Adrenal gland (tissue), 5 donors: ENCODE measurements around the gene DMD.

Experiments
- CTCF ChIP-seq, 6 experiments: fragments of 450-650 bp in 4 of 6; fragments of 200-600 bp in 2 of 6; sonication (generic) in 1 of 6; IDR thresholded peaks; 1 replicate in 5 of 6; 2 replicates in 1 of 6; pipeline versions ENCODE4 v1.5.1 to v1.8.0; 2016 to 2021; ENCODE audit warnings: antibody characterized with exemption in 6 of 6, mild to moderate bottlenecking in 2 of 6, moderate library complexity in 1 of 6
- POLR2A ChIP-seq, 2 donors: fragments of 450-650 bp; IDR thresholded peaks; one replicate each; pipeline ENCODE4 v1.6.1; 2017; ENCODE audit warnings: antibody characterized with exemption in 2 of 2, mild to moderate bottlenecking in 2 of 2, moderate library complexity in 1 of 2
- donor health status: DM: no; HTN: no; CAD: no.

- no peak for TF ChIP-seq CTCF (IDR thresholded peaks at IDR 0.05)
- TF ChIP-seq POLR2A (IDR thresholded peaks at IDR 0.05): no peak
These were observed 1930.8 kb downstream of the DMD start for GRCh38 chrX:31280580-31280979.
